HL-60 (cell line): ENCODE data around the gene WDR59.

Source experiments
- DNase-seq, 2 experiments: peaks; one replicate each; pipeline ENCODE4 v3.0.0-alpha.2; 2010 to 2020; ENCODE audit warnings: low read depth in 1 of 2, low spot score in 1 of 2
- H3K27ac ChIP-seq: fragments of 250-450 bp; sonication (Bioruptor Pico); replicated peaks from 2 replicates; pipeline ENCODE4 v1.5.1; 2020; ENCODE audit warnings: mild to moderate bottlenecking, moderate library complexity
- H3K27me3 ChIP-seq: fragments of 250-450 bp; sonication (Bioruptor Pico); 2 replicates; pipeline ENCODE4 v1.5.1; 2021; ENCODE audit warnings: mild to moderate bottlenecking, moderate library complexity; ENCODE audit not compliant: insufficient read depth, poor library complexity, severe bottlenecking
- H3K4me3 ChIP-seq: replicated peaks from 2 replicates; pipeline ENCODE4 v1.5.1; 2011; ENCODE audit warnings: mild to moderate bottlenecking, control low read depth, low read length; ENCODE audit not compliant: insufficient read depth
- GABPA ChIP-seq: IDR thresholded peaks from 2 replicates; pipeline ENCODE4 v1.6.1; 2012; ENCODE audit warnings: low read depth
- POLR2AphosphoS5 ChIP-seq: IDR thresholded peaks from 2 replicates; pipeline ENCODE4 v1.6.1; 2012; ENCODE audit warnings: low read depth
- REST ChIP-seq: IDR thresholded peaks from 2 replicates; pipeline ENCODE4 v1.6.1; 2012; ENCODE audit warnings: low read depth; ENCODE audit not compliant: insufficient replicate concordance
- SPI1 ChIP-seq: IDR thresholded peaks from 2 replicates; pipeline ENCODE4 v1.6.1; 2012; ENCODE audit warnings: low read depth, mild to moderate bottlenecking, borderline replicate concordance
- TF ChIP-seq, protein P1 (sequence below): IDR thresholded peaks from one replicate; pipeline ENCODE4 v1.5.1; 2011; ENCODE audit warnings: low read length, control low read depth, inconsistent platforms; ENCODE audit not compliant: insufficient read depth

WDR59 gene

DNA sequence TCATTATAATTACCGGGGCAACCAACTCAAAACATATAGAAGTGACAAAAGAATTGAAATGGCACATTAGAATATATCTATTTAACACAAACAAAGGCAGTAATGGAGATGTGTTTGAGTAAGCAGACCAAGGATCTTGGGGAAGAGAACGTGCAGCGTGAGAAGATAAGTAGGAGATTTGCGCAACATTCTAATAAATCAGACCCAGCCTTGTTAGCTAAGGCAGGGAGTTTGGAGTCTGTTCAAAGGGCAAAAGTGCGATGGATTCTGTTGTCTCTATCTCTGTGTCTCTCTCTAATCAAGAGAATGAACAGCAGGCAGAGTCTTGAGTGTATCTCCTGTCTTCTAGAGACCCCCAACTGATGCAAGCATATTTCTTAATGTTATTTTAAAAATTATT, 155.3 kb downstream of the WDR59 start:
- DNase-seq, result no peak
- TF ChIP-seq, protein P1, sequence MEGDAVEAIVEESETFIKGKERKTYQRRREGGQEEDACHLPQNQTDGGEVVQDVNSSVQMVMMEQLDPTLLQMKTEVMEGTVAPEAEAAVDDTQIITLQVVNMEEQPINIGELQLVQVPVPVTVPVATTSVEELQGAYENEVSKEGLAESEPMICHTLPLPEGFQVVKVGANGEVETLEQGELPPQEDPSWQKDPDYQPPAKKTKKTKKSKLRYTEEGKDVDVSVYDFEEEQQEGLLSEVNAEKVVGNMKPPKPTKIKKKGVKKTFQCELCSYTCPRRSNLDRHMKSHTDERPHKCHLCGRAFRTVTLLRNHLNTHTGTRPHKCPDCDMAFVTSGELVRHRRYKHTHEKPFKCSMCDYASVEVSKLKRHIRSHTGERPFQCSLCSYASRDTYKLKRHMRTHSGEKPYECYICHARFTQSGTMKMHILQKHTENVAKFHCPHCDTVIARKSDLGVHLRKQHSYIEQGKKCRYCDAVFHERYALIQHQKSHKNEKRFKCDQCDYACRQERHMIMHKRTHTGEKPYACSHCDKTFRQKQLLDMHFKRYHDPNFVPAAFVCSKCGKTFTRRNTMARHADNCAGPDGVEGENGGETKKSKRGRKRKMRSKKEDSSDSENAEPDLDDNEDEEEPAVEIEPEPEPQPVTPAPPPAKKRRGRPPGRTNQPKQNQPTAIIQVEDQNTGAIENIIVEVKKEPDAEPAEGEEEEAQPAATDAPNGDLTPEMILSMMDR, result no peak
- TF ChIP-seq GABPA (no peak), SPI1 (no peak), REST (no peak), POLR2AphosphoS5 (no peak)
- no peaks in the 10 kb centered on the region for H3K27me3 ChIP-seq
- H3K27ac ChIP-seq, result no peak overlapping the region
- H3K4me3 ChIP-seq, result no peak overlapping the region

DNA sequence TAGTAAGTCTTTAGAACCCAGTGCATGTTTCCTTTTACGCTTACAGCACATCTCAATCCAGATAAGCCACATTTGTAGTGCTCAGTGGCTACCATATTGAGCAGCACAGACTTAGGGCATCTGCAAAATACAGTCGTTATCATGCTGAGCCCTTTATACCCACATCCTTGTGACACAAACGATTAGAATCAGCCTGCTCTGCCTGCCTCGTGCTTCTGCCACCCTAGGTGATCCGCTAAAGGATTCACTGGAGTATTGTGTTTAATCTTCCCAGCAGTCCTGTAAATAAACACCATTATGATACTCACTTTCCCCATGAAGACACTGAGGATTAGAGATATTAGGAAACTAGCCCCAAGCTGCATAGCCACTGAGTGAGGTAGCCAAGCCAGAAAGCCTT, 159.0 kb downstream of the WDR59 start:
- no peak overlapping the region for H3K27ac ChIP-seq
- TF ChIP-seq, protein P1, result no peak
- no peak for TF ChIP-seq GABPA
- no peak for TF ChIP-seq POLR2AphosphoS5
- no peak for TF ChIP-seq REST
- no peak for DNase-seq
- H3K27me3 ChIP-seq, result no peaks in the 10 kb centered on the region
- no peak overlapping the region for H3K4me3 ChIP-seq

- Histone ChIP-seq H3K4me3 (no peak overlapping the region), H3K27me3 (peaks cover 2% of the 10 kb centered on the region), H3K27ac (no peak overlapping the region)
- TF ChIP-seq, protein P1, result no peak
- TF ChIP-seq POLR2AphosphoS5 (no peak), SPI1 (no peak), REST (no peak), GABPA (no peak)
- DNase-seq, result no peak
These were observed 159.9 kb downstream of the WDR59 start for GRCh38 chr16:74825016-74825415.
